ENCODE measurements around the gene ADAR. TPM values are rescaled to one million over a fixed set of nuclear protein-coding genes. Genes with fewer than 3 reads are reported as not detected.

ADAR gene
- total and polyA plus RNA-seq, 7 donors: 21.0 to 103 (median 67.8) TPM

DNA sequence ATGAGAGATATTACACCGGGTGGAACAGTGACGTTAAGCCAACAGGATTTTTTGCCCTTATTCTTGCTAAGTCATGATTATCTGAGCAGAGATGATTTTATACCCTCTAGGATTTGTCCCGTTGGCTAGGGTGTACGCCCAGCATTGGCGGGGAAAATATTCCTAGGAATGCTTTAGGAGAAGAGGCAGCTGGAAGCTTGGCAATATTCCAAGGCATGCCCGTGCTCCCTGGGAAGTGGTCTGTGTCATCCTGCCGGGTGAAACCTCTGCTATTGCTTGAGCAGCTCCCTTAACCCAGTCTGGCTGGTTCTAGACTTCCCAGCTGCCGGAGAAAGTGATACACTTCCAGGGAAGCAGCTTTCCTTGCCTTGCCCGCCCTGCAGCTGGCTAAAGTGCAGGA, 24.2 kb downstream of the ADAR start:
- DNase-seq: no peak
- H3K27me3 ChIP-seq: no peaks in the 10 kb centered on the region
- TF ChIP-seq POLR2A (IDR thresholded peaks at IDR 0.05) (no peak), POLR2AphosphoS5 (IDR thresholded peaks at IDR 0.05) (no peak), CTCF (IDR thresholded peaks at IDR 0.05) (no peak), EP300 (IDR thresholded peaks at IDR 0.05) (no peak)
- H3K9me3 ChIP-seq: no peaks in the 10 kb centered on the region
- H3K4me3 ChIP-seq: no peak overlapping the region
- H3K36me3 ChIP-seq: peaks cover 46 to 100% (median 75%) of the 10 kb centered on the region in 4 donors
- intact Hi-C loops (cut with DNase I): no loop called here
- H3K27ac ChIP-seq: peak overlapping the region in 3 of 4 donors; percentile 1 to 47 (median 30)
- 66 to 76% methylated on average over 9 of the region's 9 CpGs for WGBS, 2 donors
- H3K4me1 ChIP-seq: peaks cover 0 to 17% (median 10%) of the 10 kb centered on the region in 4 donors

- 90 to 91% methylated on average over 6 of the region's 6 CpGs for WGBS, 2 donors
- H3K36me3 ChIP-seq: peaks cover 39 to 99% (median 66%) of the 10 kb centered on the region in 4 donors
These were observed 25.1 kb downstream of the ADAR start for GRCh38 chr1:154582885-154583284.

DNA sequence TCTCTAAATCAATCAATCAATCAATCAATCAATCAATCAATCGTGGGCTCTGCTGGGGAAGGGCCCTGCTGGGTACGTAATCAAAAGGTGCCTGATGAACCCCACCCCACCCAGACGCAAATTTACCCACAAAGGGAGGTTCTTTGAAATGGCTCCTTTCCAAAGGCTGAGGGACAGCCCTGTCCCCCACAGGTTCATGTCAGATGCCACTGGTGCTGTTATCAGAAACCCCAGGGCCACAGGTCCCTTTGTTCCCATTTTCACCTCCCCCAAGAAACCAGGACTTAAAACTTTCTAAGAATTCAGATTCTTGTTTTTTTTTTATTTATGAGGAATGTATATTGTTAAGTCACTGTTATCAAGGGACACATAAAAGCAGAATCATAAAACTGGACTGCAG, 26.2 kb downstream of the ADAR start:
- WGBS, 2 donors: 75 to 82% methylated on average over 3 of the region's 3 CpGs
- H3K27ac ChIP-seq: no peak overlapping the region
- H3K4me1 ChIP-seq: peaks cover 0 to 17% (median 10%) of the 10 kb centered on the region in 4 donors
- H3K4me3 ChIP-seq: no peak overlapping the region
- TF ChIP-seq CTCF (IDR thresholded peaks at IDR 0.05): no peak
- TF ChIP-seq POLR2A (IDR thresholded peaks at IDR 0.05): no peak
- no peak for TF ChIP-seq POLR2AphosphoS5 (IDR thresholded peaks at IDR 0.05)
- no peak for TF ChIP-seq EP300 (IDR thresholded peaks at IDR 0.05)
- H3K36me3 ChIP-seq: peaks cover 32 to 87% (median 55%) of the 10 kb centered on the region in 4 donors
- intact Hi-C loops (cut with DNase I): no loop called here
- no peaks in the 10 kb centered on the region for H3K27me3 ChIP-seq
- DNase-seq: no peak
- no peaks in the 10 kb centered on the region for H3K9me3 ChIP-seq

More at GRCh38 chr1:154582885-154583284, 25.1 kb downstream of the ADAR start:
- intact Hi-C loops (cut with DNase I): no loop called here
- no peak overlapping the region for H3K4me3 ChIP-seq
- TF ChIP-seq CTCF (IDR thresholded peaks at IDR 0.05) (no peak), EP300 (IDR thresholded peaks at IDR 0.05) (no peak), POLR2A (IDR thresholded peaks at IDR 0.05) (no peak), POLR2AphosphoS5 (IDR thresholded peaks at IDR 0.05) (no peak)
- H3K27me3 ChIP-seq: no peaks in the 10 kb centered on the region
- H3K9me3 ChIP-seq: no peaks in the 10 kb centered on the region
- H3K27ac ChIP-seq: peak overlapping the region in 2 of 4 donors; percentile 30 to 47
- H3K4me1 ChIP-seq: peaks cover 0 to 17% (median 10%) of the 10 kb centered on the region in 4 donors
- DNase-seq: no peak

- DNase-seq: no peak
- Histone ChIP-seq H3K27me3 (no peaks in the 10 kb centered on the region), H3K4me1 (peaks cover 0 to 16% (median 9%) of the 10 kb centered on the region in 4 donors), H3K4me3 (no peak overlapping the region), H3K36me3 (peaks cover 11 to 63% (median 31%) of the 10 kb centered on the region in 4 donors), H3K27ac (no peak overlapping the region), H3K9me3 (no peaks in the 10 kb centered on the region)
- no peak for TF ChIP-seq CTCF (IDR thresholded peaks at IDR 0.05)
- no peak for TF ChIP-seq POLR2A (IDR thresholded peaks at IDR 0.05)
- TF ChIP-seq POLR2AphosphoS5 (IDR thresholded peaks at IDR 0.05): no peak
- no peak for TF ChIP-seq EP300 (IDR thresholded peaks at IDR 0.05)
- intact Hi-C loops (cut with DNase I): no loop called here
- WGBS, 2 donors: 77 to 91% methylated on average over 8 of the region's 8 CpGs
These were observed 28.6 kb downstream of the ADAR start for GRCh38 chr1:154579374-154579773.

DNA sequence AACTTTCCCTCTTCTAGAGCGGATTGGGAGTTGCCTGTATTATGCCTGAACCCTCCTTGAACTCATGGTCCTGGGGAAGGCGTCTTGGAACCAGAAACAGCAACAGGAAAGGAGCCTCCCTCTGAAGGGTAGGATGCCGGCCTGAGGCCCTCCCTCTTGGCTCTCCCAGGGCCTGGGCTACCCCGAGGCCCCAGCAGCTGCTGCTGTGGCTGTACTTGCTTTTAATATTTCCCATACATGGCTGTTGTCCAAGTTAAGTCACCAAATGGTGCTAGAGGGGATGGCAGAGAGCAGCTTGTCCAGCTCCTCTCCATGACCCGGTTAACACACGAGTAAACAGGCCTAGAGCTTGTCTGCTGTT, 29.9 kb downstream of the ADAR start:
- WGBS, 2 donors: 66 to 71% methylated on average over 6 of the region's 6 CpGs
- Histone ChIP-seq H3K27ac (no peak overlapping the region), H3K4me1 (peaks cover 0 to 3% (median 0%) of the 10 kb centered on the region in 4 donors), H3K27me3 (no peaks in the 10 kb centered on the region), H3K9me3 (no peaks in the 10 kb centered on the region), H3K4me3 (no peak overlapping the region), H3K36me3 (peaks cover 3 to 50% (median 23%) of the 10 kb centered on the region in 4 donors)
- intact Hi-C loops (cut with DNase I): no loop called here
- no peak for DNase-seq
- no peak for TF ChIP-seq POLR2AphosphoS5 (IDR thresholded peaks at IDR 0.05)
- no peak for TF ChIP-seq POLR2A (IDR thresholded peaks at IDR 0.05)
- TF ChIP-seq EP300 (IDR thresholded peaks at IDR 0.05): no peak
- TF ChIP-seq CTCF (IDR thresholded peaks at IDR 0.05): no peak
